ENCODE measurements around the gene PRKG1.

The PRKG1 gene

DNA sequence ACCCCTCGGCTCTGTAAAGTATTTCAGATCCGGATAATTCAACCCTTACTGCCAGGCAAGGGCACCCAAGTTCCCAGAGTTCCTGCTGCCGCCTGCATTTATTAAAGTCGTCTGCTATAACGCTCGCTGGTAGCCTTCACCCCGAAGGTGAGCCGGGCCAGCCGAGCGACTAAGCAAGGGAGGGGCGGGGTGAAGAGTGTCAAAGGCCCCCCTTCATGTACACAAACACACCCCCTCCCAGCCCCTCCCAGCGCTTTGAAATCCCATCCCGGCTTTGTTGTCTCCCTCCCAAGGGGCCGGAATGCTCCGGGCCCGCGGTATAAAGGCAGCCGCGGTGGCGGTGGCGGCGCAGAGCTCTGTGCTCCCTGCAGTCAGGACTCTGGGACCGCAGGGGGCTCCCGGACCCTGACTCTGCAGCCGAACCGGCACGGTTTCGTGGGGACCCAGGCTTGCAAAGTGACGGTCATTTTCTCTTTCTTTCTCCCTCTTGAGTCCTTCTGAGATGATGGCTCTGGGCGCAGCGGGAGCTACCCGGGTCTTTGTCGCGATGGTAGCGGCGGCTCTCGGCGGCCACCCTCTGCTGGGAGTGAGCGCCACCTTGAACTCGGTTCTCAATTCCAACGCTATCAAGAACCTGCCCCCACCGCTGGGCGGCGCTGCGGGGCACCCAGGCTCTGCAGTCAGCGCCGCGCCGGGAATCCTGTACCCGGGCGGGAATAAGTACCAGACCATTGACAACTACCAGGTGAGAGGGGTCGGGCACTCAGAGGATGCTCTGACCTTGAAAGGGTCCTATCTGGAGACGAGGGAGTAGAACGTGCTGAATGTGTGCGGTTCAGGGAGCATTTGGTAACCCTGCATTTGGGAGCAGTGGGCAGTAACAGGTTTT is 1239.9 kb downstream of the PRKG1 start, which contains the start of gene DKK1:
Gene DKK1, plus strand, starts transcription at position 349 of the 889 bp plus-strand sequence. Its CDS starts 154 bp downstream, at position 503.
- no peak for DNase-seq

- DNase-seq = no peak
These were observed 1240.7 kb downstream of the PRKG1 start for GRCh38 chr10:52314822-52315552.

GRCh38 chr10:52316001-52316400 is 1241.7 kb downstream of the PRKG1 start:
- no peak for DNase-seq

DNA sequence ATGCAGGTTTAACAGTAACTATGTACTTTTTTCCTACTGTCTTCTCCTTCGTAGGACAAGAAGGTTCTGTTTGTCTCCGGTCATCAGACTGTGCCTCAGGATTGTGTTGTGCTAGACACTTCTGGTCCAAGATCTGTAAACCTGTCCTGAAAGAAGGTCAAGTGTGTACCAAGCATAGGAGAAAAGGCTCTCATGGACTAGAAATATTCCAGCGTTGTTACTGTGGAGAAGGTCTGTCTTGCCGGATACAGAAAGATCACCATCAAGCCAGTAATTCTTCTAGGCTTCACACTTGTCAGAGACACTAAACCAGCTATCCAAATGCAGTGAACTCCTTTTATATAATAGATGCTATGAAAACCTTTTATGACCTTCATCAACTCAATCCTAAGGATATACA is 1242.2 kb downstream of the PRKG1 start:
- DNase-seq = no peak

- no peak for DNase-seq
These were observed 1243.9 kb downstream of the PRKG1 start for GRCh38 chr10:52318136-52318701.

DNA sequence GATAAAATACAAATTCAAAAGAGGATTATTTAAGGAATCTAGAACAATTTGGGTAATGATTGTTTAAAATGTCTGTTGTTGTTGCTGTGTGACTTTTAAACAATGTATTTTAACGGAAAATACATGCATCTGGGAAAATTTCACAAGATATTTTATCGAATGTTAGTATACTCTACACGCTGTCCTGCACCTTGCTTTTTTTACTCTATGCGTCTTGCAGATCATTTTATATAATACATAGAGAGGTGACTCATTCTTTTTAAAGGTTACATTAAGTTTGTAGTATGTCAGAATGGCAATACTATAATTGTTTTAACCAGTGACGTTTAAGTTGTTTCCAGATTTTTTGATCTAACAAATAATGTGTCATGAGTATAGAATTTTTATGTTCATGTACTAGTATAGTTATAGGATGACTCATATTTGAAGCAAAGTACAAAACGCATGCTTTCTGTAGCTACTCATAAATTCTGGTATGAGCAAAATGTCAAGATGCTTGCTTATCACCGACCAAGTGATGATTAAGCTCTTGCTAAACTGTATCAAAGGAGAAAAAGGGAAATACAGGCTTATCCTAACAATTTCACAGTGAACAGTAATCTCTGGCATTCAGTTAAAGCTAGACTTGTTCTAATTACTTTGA is 1244.7 kb downstream of the PRKG1 start:
- no peak for DNase-seq

- DNase-seq = no peak
These were observed 1245.6 kb downstream of the PRKG1 start for GRCh38 chr10:52319926-52320325.

DNA sequence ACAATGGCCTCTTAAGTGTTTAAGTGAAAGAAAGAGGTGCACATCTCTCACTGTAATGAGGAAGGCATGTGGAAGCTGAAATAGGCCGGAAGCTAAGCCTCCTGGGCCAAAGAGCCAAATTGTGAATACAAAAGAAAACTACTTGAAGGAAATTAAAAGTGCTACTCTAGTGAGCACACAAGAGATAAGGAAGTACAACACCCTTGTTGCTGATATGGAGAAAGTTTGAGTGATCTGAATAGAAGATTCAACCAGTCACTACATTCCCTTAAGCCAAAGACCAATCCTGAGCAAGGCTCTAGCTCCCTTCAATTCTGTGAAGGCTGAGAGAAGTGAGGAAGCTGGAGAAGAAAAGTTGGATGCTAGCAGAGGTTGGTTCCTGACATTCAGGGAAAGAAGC is 1248.0 kb downstream of the PRKG1 start:
- no peak for DNase-seq

- no peak for DNase-seq
These were observed 1248.6 kb downstream of the PRKG1 start for GRCh38 chr10:52322936-52323335.

DNA sequence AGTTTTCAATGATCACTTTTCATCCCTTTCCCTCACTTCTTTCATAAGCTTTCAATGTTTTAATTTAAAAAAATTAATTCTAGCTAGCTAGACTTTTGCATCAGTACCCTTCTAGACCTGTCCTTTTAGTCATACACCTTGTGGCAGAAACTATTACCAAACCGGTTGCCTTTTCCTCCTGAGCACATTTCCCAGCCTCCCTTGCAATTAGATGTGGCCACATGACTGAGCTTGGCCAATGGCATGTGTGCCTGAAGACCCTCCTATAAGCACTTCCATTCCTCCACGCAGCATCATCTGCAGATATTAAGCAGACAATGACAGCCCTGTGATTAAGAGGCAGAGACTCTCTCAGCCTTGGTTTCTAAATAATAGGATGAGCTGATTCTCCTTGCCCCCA is 1252.1 kb downstream of the PRKG1 start:
- DNase-seq = no peak

DNA sequence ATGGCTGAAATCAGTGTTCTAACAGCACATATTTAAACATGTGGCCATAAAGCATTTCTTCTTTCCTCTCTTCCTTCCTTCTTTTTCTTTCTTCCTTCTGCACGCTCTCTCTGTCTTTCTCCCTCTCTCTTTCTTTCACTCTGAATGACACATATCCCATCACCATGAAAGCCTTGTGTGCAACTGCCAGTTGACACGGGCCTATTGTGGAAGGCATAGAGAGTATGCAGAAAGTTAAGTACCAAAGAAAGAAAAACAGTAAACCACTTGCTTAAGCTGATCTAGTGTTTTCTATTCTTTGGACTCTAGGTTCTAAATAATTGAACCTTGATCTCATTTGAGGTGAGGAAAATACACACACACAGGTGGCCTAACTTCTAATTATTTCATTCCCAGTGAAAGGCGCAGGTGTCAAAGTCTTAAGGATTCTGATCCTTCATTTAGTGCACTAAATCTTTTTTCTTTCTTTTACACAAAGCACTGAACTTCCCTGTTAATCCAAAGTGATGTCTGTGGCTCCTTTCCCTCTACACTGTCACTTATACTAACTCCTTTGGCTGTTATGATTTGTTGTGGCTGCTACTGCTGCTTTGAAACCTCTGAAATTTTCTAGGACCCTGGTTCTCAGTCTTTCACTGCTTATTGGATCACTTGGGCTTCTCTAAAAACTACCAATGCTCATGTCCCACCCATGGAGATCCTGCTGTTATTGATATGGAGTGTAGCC is 1257.5 kb downstream of the PRKG1 start:
- no peak for DNase-seq

GRCh38 chr10:52332815-52333214 is 1258.5 kb downstream of the PRKG1 start:
- no peak for DNase-seq

GRCh38 chr10:52334595-52334994 is 1260.3 kb downstream of the PRKG1 start:
- DNase-seq = no peak

- DNase-seq = no peak
These were observed 1261.4 kb downstream of the PRKG1 start for GRCh38 chr10:52335665-52336064.

DNA sequence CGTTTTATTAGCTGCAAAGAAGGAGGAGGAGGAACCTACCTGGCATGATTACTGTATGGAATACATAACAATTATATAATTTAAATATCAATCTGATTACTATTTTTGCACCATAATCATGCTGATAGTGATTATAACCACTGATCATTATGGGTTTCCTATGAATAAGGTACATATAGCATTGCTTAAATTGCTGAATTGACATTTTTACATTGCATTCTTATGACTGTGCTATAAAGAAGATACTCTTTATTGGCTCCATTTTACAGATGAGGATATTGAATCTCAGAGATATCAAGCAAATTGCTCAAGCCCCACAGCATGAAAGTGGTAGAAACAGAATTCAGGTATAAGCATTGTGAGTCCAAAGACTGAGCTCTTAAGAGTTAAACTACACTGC is 1262.9 kb downstream of the PRKG1 start:
- no peak for DNase-seq

GRCh38 chr10:52343439-52343838 is 1269.2 kb downstream of the PRKG1 start:
- no peak for DNase-seq

DNA sequence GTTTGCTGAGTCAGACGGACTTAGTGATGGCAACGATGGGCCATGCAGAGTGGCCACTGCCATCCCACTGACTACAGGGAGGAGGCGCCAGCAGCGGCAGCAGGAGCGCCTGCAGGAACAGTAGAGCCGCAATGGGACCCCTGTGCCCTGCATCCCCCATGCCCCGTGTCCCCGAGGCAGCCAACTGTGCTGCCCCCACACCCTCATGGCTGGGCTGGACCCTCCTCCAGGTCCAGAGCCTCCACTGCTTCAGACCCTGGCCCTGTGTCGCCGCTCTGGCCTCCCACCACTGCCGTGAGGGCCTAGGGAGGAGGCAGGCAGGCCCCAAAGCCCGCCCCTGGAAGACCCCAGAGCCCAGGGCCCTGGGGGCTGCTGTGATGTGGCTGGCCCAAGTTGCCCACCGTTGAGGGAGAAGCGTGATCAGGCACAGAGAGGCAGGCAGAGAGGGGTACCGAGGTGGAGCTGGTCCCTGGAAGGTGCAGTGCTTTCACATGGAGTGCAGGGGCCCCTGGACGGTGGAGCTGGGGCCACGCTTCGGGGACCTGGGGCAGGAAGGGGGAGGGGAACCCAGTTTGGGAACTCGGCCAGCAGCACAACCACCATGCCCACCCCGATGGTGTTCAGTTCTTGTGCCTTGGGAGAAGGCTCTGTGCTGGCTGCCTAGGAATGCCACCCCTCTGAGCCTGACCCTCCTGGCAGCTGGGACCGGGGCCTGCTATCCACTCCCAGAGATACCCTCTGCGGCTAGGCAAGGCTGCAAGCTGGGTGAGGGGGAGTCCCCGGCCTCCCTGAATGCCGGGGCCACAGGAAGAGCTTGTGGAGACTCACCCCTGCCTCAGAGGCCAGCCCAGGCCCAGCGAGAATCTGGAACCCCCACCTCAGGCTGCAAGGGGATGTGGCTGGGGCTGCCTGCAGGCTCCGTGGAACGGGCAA is 1272.4 kb downstream of the PRKG1 start:
- no peak for DNase-seq

GRCh38 chr10:52347327-52347667 is 1273.0 kb downstream of the PRKG1 start:
- DNase-seq = no peak
